Fibroblast of mammary gland (primary cell): ENCODE measurements around the gene SLC4A3.

Experiments
- DNase-seq: peaks from one replicate; pipeline ENCODE4 v3.0.0-alpha.2; 2010; ENCODE audit warnings: low read depth
- H3K4me3 ChIP-seq: 2 replicates; pipeline ENCODE4 v1.5.1; 2011; ENCODE audit warnings: low read depth, mild to moderate bottlenecking, low read length, moderate library complexity; ENCODE audit not compliant: control insufficient read depth
- CTCF ChIP-seq: conservative IDR thresholded peaks from 2 replicates; pipeline ENCODE4 v1.5.1; 2011; ENCODE audit warnings: low read depth, low read length, inconsistent platforms; ENCODE audit not compliant: control insufficient read depth, insufficient read depth

SLC4A3 gene

GRCh38 chr2:219605607-219605954, 21.8 kb upstream of the SLC4A3 start:
- no peak overlapping the region for H3K4me3 ChIP-seq
- DNase-seq: no peak
- TF ChIP-seq CTCF: no peak

- H3K4me3 ChIP-seq: no peak overlapping the region
- TF ChIP-seq CTCF: no peak
These were observed 19.5 kb upstream of the SLC4A3 start for GRCh38 chr2:219607931-219608330.

GRCh38 chr2:219608399-219608964, 18.9 kb upstream of the SLC4A3 start:
- no peak overlapping the region for H3K4me3 ChIP-seq
- no peak for TF ChIP-seq CTCF
- DNase-seq: no peak

More at GRCh38 chr2:219607931-219608330, 19.5 kb upstream of the SLC4A3 start:
- no peak for DNase-seq

GRCh38 chr2:219609149-219609750, 18.2 kb upstream of the SLC4A3 start:
- H3K4me3 ChIP-seq: no peak overlapping the region
- no peak for DNase-seq
- TF ChIP-seq CTCF: no peak

- no peak for DNase-seq
- no peak for TF ChIP-seq CTCF
- no peak overlapping the region for H3K4me3 ChIP-seq
These were observed 16.1 kb upstream of the SLC4A3 start for GRCh38 chr2:219611306-219611705.

GRCh38 chr2:219611866-219612576, 15.4 kb upstream of the SLC4A3 start:
- H3K4me3 ChIP-seq: no peak overlapping the region
- DNase-seq: no peak
- no peak for TF ChIP-seq CTCF
